Measurements from ENCODE around the gene SYNJ2. TPM values are rescaled to one million over a fixed set of nuclear protein-coding genes. Genes with fewer than 3 reads are reported as not detected.

Gene SYNJ2
- total RNA-seq, 1 donor from 2014 or later = 31.8 TPM

DNA sequence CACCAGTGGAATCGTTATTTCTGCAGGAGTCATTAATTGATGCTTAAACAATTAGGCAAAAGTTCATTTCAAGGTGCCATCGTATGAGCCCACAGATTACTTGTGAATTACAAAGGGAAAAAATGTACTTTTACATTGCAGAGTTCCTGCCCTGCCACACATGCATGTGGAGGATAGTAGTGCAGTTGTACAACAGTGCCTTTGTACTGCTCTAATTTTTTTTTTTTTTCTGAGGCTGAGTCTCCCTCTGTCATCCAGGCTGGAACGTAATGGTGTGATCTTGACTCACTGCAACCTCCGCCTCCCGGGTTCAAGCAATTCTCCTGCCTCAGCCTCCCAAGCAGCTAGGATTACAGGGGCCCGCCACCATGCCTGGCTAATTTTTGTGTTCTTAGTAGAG lies 26.0 kb upstream of the SYNJ2 start:
- peaks cover 2% of the 10 kb centered on the region for H3K36me3 Mint-ChIP-seq (ENCODE audit: low read depth, unreplicated experiment)
- H3K4me1 Mint-ChIP-seq (ENCODE audit: low read depth, unreplicated experiment) = peaks cover 2% of the 10 kb centered on the region
- no peak overlapping the region for H3K4me3 Mint-ChIP-seq (ENCODE audit: unreplicated experiment)
- no peaks in the 10 kb centered on the region for H3K4me1 ChIP-seq (ENCODE audit: insufficient read depth, low read length)
- no peaks in the 10 kb centered on the region for H3K36me3 ChIP-seq (ENCODE audit: insufficient read depth, low read length)
- no peak overlapping the region for H3K27ac Mint-ChIP-seq (ENCODE audit: unreplicated experiment)
- FAIRE-seq = no peak
- TF ChIP-seq CTCF (IDR thresholded peaks at IDR 0.05; ENCODE audit: insufficient read depth, low read depth, low read length) (no peak), EZH2 (IDR thresholded peaks at IDR 0.05; ENCODE audit: insufficient read depth, low read length) (no peak)
- no peaks in the 10 kb centered on the region for H3K79me2 ChIP-seq (ENCODE audit: insufficient read depth, low read length)
- no peaks in the 10 kb centered on the region for H4K20me1 ChIP-seq (ENCODE audit: insufficient read depth, low read length)
- no peak overlapping the region for H3K9ac ChIP-seq (ENCODE audit: low read length)
- peaks cover 3% of the 10 kb centered on the region for H3K9me3 ChIP-seq (ENCODE audit: insufficient read depth, low read depth, low read length)
- H3K9me3 Mint-ChIP-seq (ENCODE audit: unreplicated experiment) = peaks cover 23% of the 10 kb centered on the region
- no peak overlapping the region for H3K27ac ChIP-seq (ENCODE audit: low read depth, low read length)
- peaks cover 5% of the 10 kb centered on the region for H3K27me3 Mint-ChIP-seq (ENCODE audit: low read depth, unreplicated experiment)
- H3K4me2 ChIP-seq (ENCODE audit: low read length) = no peak overlapping the region
- no peak overlapping the region for H2AFZ ChIP-seq (ENCODE audit: low read depth, low read length)
- no peaks in the 10 kb centered on the region for H3K27me3 ChIP-seq (ENCODE audit: insufficient read depth, low read length)
- H3K4me3 ChIP-seq (ENCODE audit: insufficient read depth, low read depth, low read length) = no peak overlapping the region
- no peak for DNase-seq (ENCODE audit: low read depth)

GRCh38 chr6:157956171-157956730 lies 25.4 kb upstream of the SYNJ2 start:
- no peak overlapping the region for H3K27ac Mint-ChIP-seq (ENCODE audit: unreplicated experiment)
- FAIRE-seq (no peak), DNase-seq (ENCODE audit: low read depth) (no peak)
- Histone ChIP-seq H3K79me2 (ENCODE audit: insufficient read depth, low read length) (no peaks in the 10 kb centered on the region), H3K4me1 (ENCODE audit: insufficient read depth, low read length) (no peaks in the 10 kb centered on the region), H3K4me3 (ENCODE audit: insufficient read depth, low read depth, low read length) (no peak overlapping the region), H2AFZ (ENCODE audit: low read depth, low read length) (no peak overlapping the region), H3K36me3 (ENCODE audit: insufficient read depth, low read length) (no peaks in the 10 kb centered on the region), H3K9me3 (ENCODE audit: insufficient read depth, low read depth, low read length) (peaks cover 3% of the 10 kb centered on the region), H3K4me2 (ENCODE audit: low read length) (no peak overlapping the region), H4K20me1 (ENCODE audit: insufficient read depth, low read length) (no peaks in the 10 kb centered on the region), H3K27ac (ENCODE audit: low read depth, low read length) (no peak overlapping the region), H3K9ac (ENCODE audit: low read length) (no peak overlapping the region), H3K27me3 (ENCODE audit: insufficient read depth, low read length) (no peaks in the 10 kb centered on the region)
- H3K4me3 Mint-ChIP-seq (ENCODE audit: unreplicated experiment) = no peak overlapping the region
- H3K9me3 Mint-ChIP-seq (ENCODE audit: unreplicated experiment) = peaks cover 18% of the 10 kb centered on the region
- peaks cover 5% of the 10 kb centered on the region for H3K27me3 Mint-ChIP-seq (ENCODE audit: low read depth, unreplicated experiment)
- peaks cover 2% of the 10 kb centered on the region for H3K36me3 Mint-ChIP-seq (ENCODE audit: low read depth, unreplicated experiment)
- TF ChIP-seq CTCF (IDR thresholded peaks at IDR 0.05; ENCODE audit: insufficient read depth, low read depth, low read length) (no peak), EZH2 (IDR thresholded peaks at IDR 0.05; ENCODE audit: insufficient read depth, low read length) (no peak)
- peaks cover 2% of the 10 kb centered on the region for H3K4me1 Mint-ChIP-seq (ENCODE audit: low read depth, unreplicated experiment)

- Histone ChIP-seq H3K79me2 (ENCODE audit: insufficient read depth, low read length) (no peaks in the 10 kb centered on the region), H3K27me3 (ENCODE audit: insufficient read depth, low read length) (no peaks in the 10 kb centered on the region), H3K9me3 (ENCODE audit: insufficient read depth, low read depth, low read length) (peaks cover 3% of the 10 kb centered on the region), H3K27ac (ENCODE audit: low read depth, low read length) (no peak overlapping the region), H3K36me3 (ENCODE audit: insufficient read depth, low read length) (no peaks in the 10 kb centered on the region), H3K4me3 (ENCODE audit: insufficient read depth, low read depth, low read length) (no peak overlapping the region), H3K4me2 (ENCODE audit: low read length) (no peak overlapping the region), H2AFZ (ENCODE audit: low read depth, low read length) (no peak overlapping the region), H3K4me1 (ENCODE audit: insufficient read depth, low read length) (peaks cover 12% of the 10 kb centered on the region), H4K20me1 (ENCODE audit: insufficient read depth, low read length) (no peaks in the 10 kb centered on the region), H3K9ac (ENCODE audit: low read length) (no peak overlapping the region)
- Mint-ChIP-seq H3K36me3 (ENCODE audit: low read depth, unreplicated experiment) (peaks cover 2% of the 10 kb centered on the region), H3K27me3 (ENCODE audit: low read depth, unreplicated experiment) (no peaks in the 10 kb centered on the region), H3K4me1 (ENCODE audit: low read depth, unreplicated experiment) (no peaks in the 10 kb centered on the region), H3K4me3 (ENCODE audit: unreplicated experiment) (no peak overlapping the region), H3K9me3 (ENCODE audit: unreplicated experiment) (peaks cover 24% of the 10 kb centered on the region), H3K27ac (ENCODE audit: unreplicated experiment) (no peak overlapping the region)
- FAIRE-seq = no peak
- no peak for TF ChIP-seq CTCF (IDR thresholded peaks at IDR 0.05; ENCODE audit: insufficient read depth, low read depth, low read length)
- TF ChIP-seq EZH2 (IDR thresholded peaks at IDR 0.05; ENCODE audit: insufficient read depth, low read length) = no peak
- no peak for DNase-seq (ENCODE audit: low read depth)
These were observed 22.0 kb upstream of the SYNJ2 start for GRCh38 chr6:157959451-157960227.

Data from astrocyte (in vitro differentiated cells and primary cell).